CD4-positive, alpha-beta memory T cell (primary cell): ENCODE data around the gene DSPP. TPM values are rescaled to one million over a fixed set of nuclear protein-coding genes. Genes with fewer than 3 reads are reported as not detected.

Experiments
- CTCF ChIA-PET: fragments of 350-600 bp; sonication (Branson Sonifier 250); formaldehyde crosslinking; loops from one replicate; lab custom pipeline; 2021; ENCODE audit warnings: inconsistent platforms; ENCODE audit not compliant: partially characterized antibody; lab: Charles Lee
- POLR2A ChIA-PET: fragments of 350-600 bp; sonication (Branson Sonifier 250); formaldehyde crosslinking; loops from one replicate; lab custom pipeline; 2021; ENCODE audit not compliant: partially characterized antibody; lab: Charles Lee
- DNase-seq, 5 donors: peaks; one replicate each; pipeline versions ENCODE4 v3.0.0 to v3.0.0-alpha.2; 2020 to 2022; ENCODE audit warnings: mixed read lengths in 1 of 5
- H3K27ac ChIP-seq: one replicate; pipeline ENCODE4 v1.7.0; 2013; ENCODE audit warnings: low read depth, low read length
- H3K27me3 ChIP-seq: 2 replicates; pipeline ENCODE4 v1.7.0; 2013; ENCODE audit warnings: mild to moderate bottlenecking, low read length, moderate library complexity; ENCODE audit not compliant: insufficient read depth
- H3K36me3 ChIP-seq: 2 replicates; pipeline ENCODE4 v1.7.0; 2013; ENCODE audit warnings: mild to moderate bottlenecking, low read length, moderate library complexity; ENCODE audit not compliant: insufficient read depth
- H3K4me1 ChIP-seq: 2 replicates; pipeline ENCODE4 v1.7.0; 2013; ENCODE audit warnings: mild to moderate bottlenecking, low read length, moderate library complexity; ENCODE audit not compliant: insufficient read depth
- H3K4me3 ChIP-seq, 2 donors: one replicate each; pipeline ENCODE4 v1.7.0; 2013; ENCODE audit warnings: low read length in 2 of 2, mild to moderate bottlenecking in 1 of 2
- H3K9me3 ChIP-seq, 2 donors: one replicate each; pipeline ENCODE4 v1.7.0; 2013; ENCODE audit warnings: low read length in 2 of 2, control low read depth in 1 of 2; ENCODE audit not compliant: control insufficient read depth in 1 of 2
- H3K27ac Mint-ChIP-seq, 7 donors: one replicate each; pipeline ENCODE4 v1.8.0; 2020 to 2021; ENCODE audit warnings: mixed read lengths in 7 of 7, mild to moderate bottlenecking in 6 of 7, inconsistent platforms in 3 of 7, moderate library complexity in 3 of 7
- H3K27me3 Mint-ChIP-seq, 2 donors: one replicate each; pipeline ENCODE4 v1.8.0; 2020 to 2021; ENCODE audit warnings: mixed read lengths in 2 of 2
- H3K36me3 Mint-ChIP-seq, 2 donors: one replicate each; pipeline ENCODE4 v1.8.0; 2020 to 2021; ENCODE audit warnings: mixed read lengths in 2 of 2, inconsistent platforms in 1 of 2, mild to moderate bottlenecking in 1 of 2
- H3K4me1 Mint-ChIP-seq, 4 donors: one replicate each; pipeline ENCODE4 v1.8.0; 2020 to 2021; ENCODE audit warnings: mixed read lengths in 4 of 4, mild to moderate bottlenecking in 1 of 4
- H3K4me3 Mint-ChIP-seq, 8 donors: one replicate each; pipeline ENCODE4 v1.8.0; 2020 to 2021; ENCODE audit warnings: mixed read lengths in 8 of 8, mild to moderate bottlenecking in 7 of 8, moderate library complexity in 6 of 8, inconsistent platforms in 3 of 8
- H3K9me3 Mint-ChIP-seq, 8 donors: one replicate each; pipeline ENCODE4 v1.8.0; 2020 to 2021; ENCODE audit warnings: mixed read lengths in 8 of 8, mild to moderate bottlenecking in 5 of 8, inconsistent platforms in 3 of 8, moderate library complexity in 1 of 8
- intact Hi-C: fragments of 100-400 bp; cut with micrococcal nuclease; formaldehyde crosslinking; loops from one replicate; pipeline ENCODE4 v1.15.1; 2023
- polyA plus RNA-seq, 2 donors: library from polyadenylated mRNA; unstranded; fragments of 300-500 nt; fragmentation: Illumina TruSeq; gene quantifications; one replicate each; pipeline ENCODE4 v1.2.3, GENCODE V29; 2021
- total RNA-seq, 2 experiments: library from RNA; stranded (reverse); gene quantifications; one replicate each; pipeline ENCODE4 v1.2.3, GENCODE V29; 2021

DSPP gene
- total and polyA plus RNA-seq, 4 experiments from 2014 or later, result not detected

DNA sequence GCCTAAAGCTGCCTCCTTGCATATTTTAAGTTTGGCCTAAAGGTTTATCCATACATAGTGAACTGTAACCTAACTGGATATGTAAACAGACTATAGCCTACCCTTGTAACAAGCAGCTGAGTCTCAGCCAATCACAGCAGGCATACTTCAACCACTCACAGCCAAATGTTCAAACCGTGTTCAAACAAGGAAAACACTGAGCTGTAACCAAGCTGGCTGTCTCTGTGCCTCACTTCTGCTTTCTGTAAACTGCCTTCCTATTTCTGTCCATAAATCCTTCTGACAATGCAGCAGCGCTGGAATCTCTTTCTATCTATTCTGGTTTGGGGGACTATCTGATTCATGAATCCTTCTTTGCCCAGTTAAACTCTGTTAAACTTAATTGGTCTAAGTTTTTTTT lies 16.4 kb downstream of the DSPP start:
- Mint-ChIP-seq H3K4me3 (no peak overlapping the region), H3K27ac (no peak overlapping the region), H3K27me3 (peaks cover 1 to 9% of the 10 kb centered on the region in 2 donors), H3K36me3 (no peaks in the 10 kb centered on the region), H3K9me3 (peaks cover 0 to 6% (median 0%) of the 10 kb centered on the region in 8 donors), H3K4me1 (no peaks in the 10 kb centered on the region)
- DNase-seq, result no peak
- no peak overlapping the region for H3K4me3 ChIP-seq
- POLR2A ChIA-PET, result no interaction called here
- no peaks in the 10 kb centered on the region for H3K27me3 ChIP-seq
- CTCF ChIA-PET, result no interaction called here
- H3K36me3 ChIP-seq, result no peaks in the 10 kb centered on the region
- intact Hi-C loops, result no loop called here
- no peaks in the 10 kb centered on the region for H3K9me3 ChIP-seq
- H3K27ac ChIP-seq, result no peak overlapping the region
- H3K4me1 ChIP-seq, result no peaks in the 10 kb centered on the region

DNA sequence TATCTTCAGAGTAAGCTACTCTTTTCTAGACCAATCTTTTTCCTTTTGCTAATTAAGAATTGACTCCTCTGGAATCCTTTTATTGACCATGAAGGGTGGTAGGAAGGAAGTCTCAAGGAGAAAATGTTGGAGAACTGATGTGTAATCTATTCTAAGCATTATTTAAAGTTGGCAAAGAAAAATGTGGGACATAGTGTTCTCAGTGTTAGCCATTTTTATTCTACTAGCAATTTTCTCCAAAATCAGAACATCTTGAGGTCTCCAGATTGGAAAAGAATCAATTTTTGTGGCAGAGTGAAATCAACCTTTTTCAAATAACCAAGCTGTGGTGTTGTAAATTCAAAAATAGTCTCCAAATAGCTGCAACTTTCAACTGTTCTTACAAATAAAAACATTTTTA lies 23.3 kb downstream of the DSPP start:
- H3K36me3 Mint-ChIP-seq, result no peaks in the 10 kb centered on the region
- peaks cover 0 to 6% (median 0%) of the 10 kb centered on the region in 8 donors for H3K9me3 Mint-ChIP-seq
- H3K27ac Mint-ChIP-seq, result no peak overlapping the region
- no peak for DNase-seq
- ChIA-PET CTCF (no interaction called here), POLR2A (no interaction called here)
- Histone ChIP-seq H3K4me3 (no peak overlapping the region), H3K9me3 (no peaks in the 10 kb centered on the region), H3K27me3 (no peaks in the 10 kb centered on the region), H3K27ac (no peak overlapping the region), H3K4me1 (no peaks in the 10 kb centered on the region), H3K36me3 (no peaks in the 10 kb centered on the region)
- H3K4me1 Mint-ChIP-seq, result no peaks in the 10 kb centered on the region
- intact Hi-C loops, result no loop called here
- H3K27me3 Mint-ChIP-seq, result peaks cover 3 to 4% of the 10 kb centered on the region in 2 donors
- H3K4me3 Mint-ChIP-seq, result no peak overlapping the region

DNA sequence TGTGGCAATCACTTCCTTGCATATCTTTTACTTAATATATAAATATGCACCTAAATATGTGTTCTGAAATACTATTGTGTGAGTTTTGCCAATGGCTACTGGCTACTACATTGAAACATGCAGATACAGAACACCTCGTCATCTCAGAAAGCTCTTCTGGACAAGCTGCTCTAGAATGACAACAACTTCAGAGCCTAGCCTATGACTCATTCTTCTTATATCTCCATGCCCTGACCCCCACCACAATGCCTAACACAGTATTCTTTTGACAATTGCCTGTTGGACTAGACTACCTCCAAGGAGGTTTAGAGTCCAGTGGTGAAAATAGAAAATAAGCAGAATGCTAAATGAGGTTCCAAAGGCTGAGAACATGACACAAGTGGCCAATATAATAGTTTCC lies 24.1 kb downstream of the DSPP start:
- H3K9me3 Mint-ChIP-seq, result peaks cover 0 to 7% (median 0%) of the 10 kb centered on the region in 8 donors
- CTCF ChIA-PET, result no interaction called here
- no peak overlapping the region for H3K4me3 ChIP-seq
- H3K27me3 Mint-ChIP-seq, result peaks cover 3 to 4% of the 10 kb centered on the region in 2 donors
- no peak overlapping the region for H3K4me3 Mint-ChIP-seq
- intact Hi-C loops, result no loop called here
- H3K27ac ChIP-seq, result no peak overlapping the region
- H3K27ac Mint-ChIP-seq, result no peak overlapping the region
- H3K27me3 ChIP-seq, result no peaks in the 10 kb centered on the region
- H3K9me3 ChIP-seq, result no peaks in the 10 kb centered on the region
- no peaks in the 10 kb centered on the region for H3K36me3 Mint-ChIP-seq
- no peaks in the 10 kb centered on the region for H3K4me1 ChIP-seq
- H3K36me3 ChIP-seq, result no peaks in the 10 kb centered on the region
- POLR2A ChIA-PET, result no interaction called here
- H3K4me1 Mint-ChIP-seq, result no peaks in the 10 kb centered on the region
- DNase-seq, result no peak

DNA sequence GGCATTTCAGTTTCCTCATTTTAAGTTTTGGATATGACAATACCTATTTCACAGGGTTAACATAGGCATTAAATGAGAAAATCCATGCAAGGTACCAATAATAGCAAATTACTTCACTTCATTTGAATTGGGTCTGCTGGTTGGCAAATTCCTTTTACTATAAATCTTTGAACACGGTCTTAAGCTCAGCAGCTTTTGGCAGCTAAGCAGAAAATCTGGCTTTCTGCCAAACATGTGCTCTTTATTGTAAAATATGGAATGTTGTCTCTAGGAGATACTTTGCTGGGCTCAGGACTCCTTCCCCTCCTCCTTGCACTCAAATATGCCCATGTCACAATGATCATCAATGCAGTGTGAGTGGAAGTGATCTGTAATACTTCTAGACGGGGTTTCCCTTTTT lies 24.9 kb downstream of the DSPP start:
- Histone ChIP-seq H3K4me1 (no peaks in the 10 kb centered on the region), H3K27ac (no peak overlapping the region), H3K27me3 (no peaks in the 10 kb centered on the region), H3K36me3 (no peaks in the 10 kb centered on the region), H3K4me3 (no peak overlapping the region), H3K9me3 (no peaks in the 10 kb centered on the region)
- Mint-ChIP-seq H3K36me3 (no peaks in the 10 kb centered on the region), H3K27ac (no peak overlapping the region), H3K9me3 (peaks cover 0 to 8% (median 0%) of the 10 kb centered on the region in 8 donors), H3K4me1 (no peaks in the 10 kb centered on the region), H3K4me3 (no peak overlapping the region), H3K27me3 (peaks cover 0 to 2% of the 10 kb centered on the region in 2 donors)
- POLR2A ChIA-PET, result no interaction called here
- DNase-seq, result no peak
- CTCF ChIA-PET, result no interaction called here
- intact Hi-C loops, result no loop called here

DNA sequence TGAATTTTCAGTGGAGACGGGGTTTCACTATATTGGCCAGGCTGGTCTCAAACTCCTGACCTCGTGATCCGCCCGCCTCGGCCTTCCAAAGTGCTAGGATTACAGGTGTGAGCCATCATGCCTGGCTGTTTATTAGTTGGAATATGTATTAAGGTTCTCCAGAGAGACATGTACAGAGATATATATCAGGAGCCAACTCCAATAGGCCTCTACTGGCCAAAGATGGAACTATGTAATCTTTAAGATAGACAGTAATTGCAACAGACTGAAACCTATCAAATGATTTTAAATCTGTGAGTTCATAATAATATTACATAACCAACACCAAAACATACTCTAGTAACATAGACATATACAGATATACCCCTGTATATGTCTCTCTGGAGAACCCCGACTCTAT lies 36.0 kb downstream of the DSPP start:
- no peak overlapping the region for H3K4me3 ChIP-seq
- H3K4me3 Mint-ChIP-seq, result no peak overlapping the region
- CTCF ChIA-PET, result no interaction called here
- no peaks in the 10 kb centered on the region for H3K36me3 Mint-ChIP-seq
- no peaks in the 10 kb centered on the region for H3K9me3 ChIP-seq
- H3K27me3 ChIP-seq, result no peaks in the 10 kb centered on the region
- no peak overlapping the region for H3K27ac Mint-ChIP-seq
- peaks cover 0 to 1% (median 0%) of the 10 kb centered on the region in 4 donors for H3K4me1 Mint-ChIP-seq
- peaks cover 0 to under 1% of the 10 kb centered on the region in 2 donors for H3K27me3 Mint-ChIP-seq
- H3K4me1 ChIP-seq, result no peaks in the 10 kb centered on the region
- H3K9me3 Mint-ChIP-seq, result no peaks in the 10 kb centered on the region
- no peak overlapping the region for H3K27ac ChIP-seq
- intact Hi-C loops, result no loop called here
- POLR2A ChIA-PET, result no interaction called here
- DNase-seq, result no peak
- no peaks in the 10 kb centered on the region for H3K36me3 ChIP-seq

DNA sequence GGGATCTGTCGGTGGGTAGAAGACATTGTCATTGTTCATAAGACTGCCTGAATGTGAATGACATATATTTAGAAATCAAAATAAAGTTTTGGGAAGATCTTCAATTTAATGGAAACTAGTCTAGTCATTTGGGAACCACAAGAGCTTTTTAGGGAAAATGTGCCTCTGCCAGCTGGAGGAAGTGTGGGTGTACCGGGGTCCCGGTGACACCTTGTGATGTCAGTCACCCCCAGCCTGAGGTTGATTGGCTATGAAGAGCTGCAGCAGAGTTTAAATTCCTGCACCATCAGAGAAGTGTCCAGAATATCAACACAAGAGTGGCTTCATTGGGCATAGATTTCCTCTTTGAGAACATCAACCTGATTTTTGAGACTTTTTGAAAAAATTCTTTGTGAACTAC lies 41.7 kb downstream of the DSPP start, which contains the start of gene DMP1:
DMP1 (plus strand) TSS at position 301 of the 400 bp plus-strand sequence. CDS start 6,213 bp downstream, outside the sequence.
- ChIA-PET POLR2A (no interaction called here), CTCF (no interaction called here)
- intact Hi-C loops, result no loop called here
- Mint-ChIP-seq H3K27me3 (peaks cover 1 to 4% of the 10 kb centered on the region in 2 donors), H3K36me3 (no peaks in the 10 kb centered on the region), H3K9me3 (no peaks in the 10 kb centered on the region), H3K27ac (no peak within 1 kb of the TSS), H3K4me3 (no peak within 1 kb of the TSS), H3K4me1 (no peaks in the 10 kb centered on the region)
- Histone ChIP-seq H3K36me3 (no peaks in the 10 kb centered on the region), H3K9me3 (no peaks in the 10 kb centered on the region), H3K4me1 (no peaks in the 10 kb centered on the region), H3K27ac (no peak within 1 kb of the TSS), H3K4me3 (no peak within 1 kb of the TSS), H3K27me3 (no peaks in the 10 kb centered on the region)
- no peak for DNase-seq

DNA sequence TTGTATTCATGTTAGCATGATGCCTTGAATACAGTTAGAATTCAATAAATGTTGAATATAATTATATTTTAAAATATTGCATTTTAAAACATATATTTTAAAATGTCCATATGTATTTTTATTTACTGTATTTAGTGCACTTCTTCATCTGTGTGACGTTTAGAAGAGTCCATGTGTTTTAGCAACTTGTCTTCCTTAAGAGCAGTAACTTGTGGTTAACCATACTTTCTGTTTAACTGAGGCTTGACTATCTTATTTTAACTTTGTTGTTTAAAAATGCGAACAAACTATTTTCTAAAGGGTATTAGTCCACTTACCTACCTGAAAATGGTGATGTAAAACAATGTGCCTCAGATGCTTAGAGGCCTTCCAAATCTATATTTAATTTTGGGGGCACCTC lies 42.6 kb downstream of the DSPP start:
- DNase-seq, result no peak
- no peak overlapping the region for H3K27ac Mint-ChIP-seq
- no peak overlapping the region for H3K4me3 ChIP-seq
- ChIA-PET POLR2A (no interaction called here), CTCF (no interaction called here)
- no peaks in the 10 kb centered on the region for H3K36me3 Mint-ChIP-seq
- H3K27me3 Mint-ChIP-seq, result peaks cover 1 to 4% of the 10 kb centered on the region in 2 donors
- no peaks in the 10 kb centered on the region for H3K4me1 ChIP-seq
- H3K27me3 ChIP-seq, result no peaks in the 10 kb centered on the region
- no peaks in the 10 kb centered on the region for H3K36me3 ChIP-seq
- H3K4me1 Mint-ChIP-seq, result no peaks in the 10 kb centered on the region
- H3K9me3 Mint-ChIP-seq, result no peaks in the 10 kb centered on the region
- no peaks in the 10 kb centered on the region for H3K9me3 ChIP-seq
- H3K27ac ChIP-seq, result no peak overlapping the region
- H3K4me3 Mint-ChIP-seq, result no peak overlapping the region
- intact Hi-C loops, result no loop called here

DNA sequence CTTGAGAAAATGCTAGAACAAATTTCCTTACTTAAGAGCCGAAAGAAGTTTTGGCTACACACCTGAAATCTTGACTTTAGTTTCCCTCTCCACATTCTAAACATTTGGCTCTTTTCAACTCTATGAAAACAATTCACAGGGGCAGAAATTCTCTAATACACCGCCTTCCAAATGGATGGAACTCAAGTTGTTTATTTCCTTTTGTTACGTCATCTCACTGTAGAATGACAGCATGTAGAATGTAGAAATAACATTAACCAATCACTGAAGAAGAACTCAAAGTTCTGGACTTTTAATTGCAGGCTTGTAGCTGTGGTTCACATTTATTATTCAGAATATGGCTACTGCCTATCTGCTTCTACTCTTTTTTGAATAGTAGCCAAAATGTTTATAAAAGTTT lies 43.6 kb downstream of the DSPP start:
- intact Hi-C loops, result no loop called here
- Mint-ChIP-seq H3K4me3 (no peak overlapping the region), H3K27ac (no peak overlapping the region), H3K4me1 (no peaks in the 10 kb centered on the region), H3K36me3 (no peaks in the 10 kb centered on the region), H3K27me3 (peaks cover 1 to 4% of the 10 kb centered on the region in 2 donors), H3K9me3 (no peaks in the 10 kb centered on the region)
- Histone ChIP-seq H3K27me3 (no peaks in the 10 kb centered on the region), H3K4me1 (no peaks in the 10 kb centered on the region), H3K36me3 (no peaks in the 10 kb centered on the region), H3K9me3 (no peaks in the 10 kb centered on the region), H3K27ac (no peak overlapping the region), H3K4me3 (no peak overlapping the region)
- ChIA-PET CTCF (no interaction called here), POLR2A (no interaction called here)
- DNase-seq, result no peak
